HCT116 (cell line): Measurements from ENCODE around the gene TEF.

ENCODE experiments used
- CEBPB ChIP-seq: IDR thresholded peaks from 2 replicates; pipeline ENCODE4 v1.6.1; 2012; ENCODE audit warnings: low read depth
- POLR2A ChIP-seq: IDR thresholded peaks from 2 replicates; pipeline ENCODE4 v1.7.0; 2011; ENCODE audit warnings: borderline replicate concordance; ENCODE audit not compliant: insufficient read depth, insufficient read length; ENCODE audit errors: extremely low read depth
- POLR2AphosphoS5 ChIP-seq: IDR thresholded peaks from 2 replicates; pipeline ENCODE4 v1.6.1; 2011; ENCODE audit warnings: mild to moderate bottlenecking, low read depth, low read length, moderate library complexity
- SIN3A ChIP-seq: IDR thresholded peaks from 2 replicates; pipeline ENCODE4 v1.6.1; 2012; ENCODE audit warnings: low read depth
- TF ChIP-seq, protein P1 (sequence below), 3 experiments: fragments of 200-600 bp in 1 of 3; sonication (generic) in 1 of 3; IDR thresholded peaks in 2 of 3; conservative IDR thresholded peaks in 1 of 3; 2 replicates each; pipeline ENCODE4 v1.5.1; 2012 to 2017; ENCODE audit warnings: low read depth in 2 of 3, low read length in 2 of 3, antibody characterized with exemption in 1 of 3, borderline replicate concordance in 1 of 3, control low read depth in 1 of 3, mild to moderate bottlenecking in 1 of 3, mixed read lengths in 1 of 3, mixed run types in 1 of 3, moderate library complexity in 1 of 3; ENCODE audit not compliant: insufficient read depth in 1 of 3
- TF ChIP-seq, protein P2 (sequence below): IDR thresholded peaks from 2 replicates; pipeline ENCODE4 v1.6.1; 2012; ENCODE audit warnings: low read depth
- TF ChIP-seq, protein P3 (sequence below): IDR thresholded peaks from 2 replicates; pipeline ENCODE4 v1.6.1; 2012

DNA sequence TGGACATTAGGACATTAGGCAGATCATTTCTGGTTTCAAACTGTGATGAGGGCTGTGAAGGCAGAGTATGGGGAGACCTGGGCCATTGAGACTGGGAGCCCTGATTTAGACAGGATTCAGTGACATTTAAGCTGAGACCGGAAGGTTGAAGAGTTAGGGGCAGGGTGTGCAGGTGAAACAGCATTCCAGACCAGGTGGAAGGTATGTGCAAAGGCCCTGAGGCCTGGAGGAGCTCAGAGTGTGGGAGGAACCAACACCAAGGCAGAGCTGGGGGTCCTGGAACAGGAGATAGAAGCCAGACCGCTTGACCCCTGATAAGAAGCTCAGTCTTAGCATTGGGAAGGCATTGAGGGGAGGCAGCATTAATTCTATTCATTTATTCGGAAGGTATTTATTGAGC lies 47.9 kb upstream of the TEF start:
- TF ChIP-seq POLR2AphosphoS5 (no peak), POLR2A (no peak), CEBPB (no peak), SIN3A (no peak)
- TF ChIP-seq, protein P1, sequence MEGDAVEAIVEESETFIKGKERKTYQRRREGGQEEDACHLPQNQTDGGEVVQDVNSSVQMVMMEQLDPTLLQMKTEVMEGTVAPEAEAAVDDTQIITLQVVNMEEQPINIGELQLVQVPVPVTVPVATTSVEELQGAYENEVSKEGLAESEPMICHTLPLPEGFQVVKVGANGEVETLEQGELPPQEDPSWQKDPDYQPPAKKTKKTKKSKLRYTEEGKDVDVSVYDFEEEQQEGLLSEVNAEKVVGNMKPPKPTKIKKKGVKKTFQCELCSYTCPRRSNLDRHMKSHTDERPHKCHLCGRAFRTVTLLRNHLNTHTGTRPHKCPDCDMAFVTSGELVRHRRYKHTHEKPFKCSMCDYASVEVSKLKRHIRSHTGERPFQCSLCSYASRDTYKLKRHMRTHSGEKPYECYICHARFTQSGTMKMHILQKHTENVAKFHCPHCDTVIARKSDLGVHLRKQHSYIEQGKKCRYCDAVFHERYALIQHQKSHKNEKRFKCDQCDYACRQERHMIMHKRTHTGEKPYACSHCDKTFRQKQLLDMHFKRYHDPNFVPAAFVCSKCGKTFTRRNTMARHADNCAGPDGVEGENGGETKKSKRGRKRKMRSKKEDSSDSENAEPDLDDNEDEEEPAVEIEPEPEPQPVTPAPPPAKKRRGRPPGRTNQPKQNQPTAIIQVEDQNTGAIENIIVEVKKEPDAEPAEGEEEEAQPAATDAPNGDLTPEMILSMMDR (IDR thresholded peaks at IDR 0.05 in 2 of 3, conservative IDR thresholded peaks at IDR 0.05 in 1 of 3; ENCODE audit: borderline replicate concordance in 1 of 3, insufficient read depth in 1 of 3, low read depth in 2 of 3, low read length in 2 of 3) = no peak
- TF ChIP-seq, protein P2, sequence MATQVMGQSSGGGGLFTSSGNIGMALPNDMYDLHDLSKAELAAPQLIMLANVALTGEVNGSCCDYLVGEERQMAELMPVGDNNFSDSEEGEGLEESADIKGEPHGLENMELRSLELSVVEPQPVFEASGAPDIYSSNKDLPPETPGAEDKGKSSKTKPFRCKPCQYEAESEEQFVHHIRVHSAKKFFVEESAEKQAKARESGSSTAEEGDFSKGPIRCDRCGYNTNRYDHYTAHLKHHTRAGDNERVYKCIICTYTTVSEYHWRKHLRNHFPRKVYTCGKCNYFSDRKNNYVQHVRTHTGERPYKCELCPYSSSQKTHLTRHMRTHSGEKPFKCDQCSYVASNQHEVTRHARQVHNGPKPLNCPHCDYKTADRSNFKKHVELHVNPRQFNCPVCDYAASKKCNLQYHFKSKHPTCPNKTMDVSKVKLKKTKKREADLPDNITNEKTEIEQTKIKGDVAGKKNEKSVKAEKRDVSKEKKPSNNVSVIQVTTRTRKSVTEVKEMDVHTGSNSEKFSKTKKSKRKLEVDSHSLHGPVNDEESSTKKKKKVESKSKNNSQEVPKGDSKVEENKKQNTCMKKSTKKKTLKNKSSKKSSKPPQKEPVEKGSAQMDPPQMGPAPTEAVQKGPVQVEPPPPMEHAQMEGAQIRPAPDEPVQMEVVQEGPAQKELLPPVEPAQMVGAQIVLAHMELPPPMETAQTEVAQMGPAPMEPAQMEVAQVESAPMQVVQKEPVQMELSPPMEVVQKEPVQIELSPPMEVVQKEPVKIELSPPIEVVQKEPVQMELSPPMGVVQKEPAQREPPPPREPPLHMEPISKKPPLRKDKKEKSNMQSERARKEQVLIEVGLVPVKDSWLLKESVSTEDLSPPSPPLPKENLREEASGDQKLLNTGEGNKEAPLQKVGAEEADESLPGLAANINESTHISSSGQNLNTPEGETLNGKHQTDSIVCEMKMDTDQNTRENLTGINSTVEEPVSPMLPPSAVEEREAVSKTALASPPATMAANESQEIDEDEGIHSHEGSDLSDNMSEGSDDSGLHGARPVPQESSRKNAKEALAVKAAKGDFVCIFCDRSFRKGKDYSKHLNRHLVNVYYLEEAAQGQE = no peak
- TF ChIP-seq, protein P3, sequence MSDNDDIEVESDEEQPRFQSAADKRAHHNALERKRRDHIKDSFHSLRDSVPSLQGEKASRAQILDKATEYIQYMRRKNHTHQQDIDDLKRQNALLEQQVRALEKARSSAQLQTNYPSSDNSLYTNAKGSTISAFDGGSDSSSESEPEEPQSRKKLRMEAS = no peak
